Duodenal mucosa (tissue), 2 donors: ENCODE results near the gene PRRX1.
A peak's percentile ranks its signal among the peaks of the same experiment; 100 is the strongest.

Experiments
- H3K27ac ChIP-seq: one replicate; pipeline ENCODE4 v1.7.0; 2013; ENCODE audit warnings: low read depth, low read length
- H3K27me3 ChIP-seq, 2 donors: one replicate each; pipeline ENCODE4 v1.7.0; 2013; ENCODE audit warnings: low read length in 2 of 2, control low read depth in 1 of 2; ENCODE audit not compliant: insufficient read depth in 2 of 2, control insufficient read depth in 1 of 2
- H3K36me3 ChIP-seq, 2 donors: one replicate each; pipeline ENCODE4 v1.7.0; 2013; ENCODE audit warnings: low read length in 2 of 2, control low read depth in 1 of 2; ENCODE audit not compliant: insufficient read depth in 2 of 2, control insufficient read depth in 1 of 2
- H3K4me1 ChIP-seq, 2 donors: one replicate each; pipeline ENCODE4 v1.7.0; 2013; ENCODE audit warnings: low read length in 2 of 2, control low read depth in 1 of 2; ENCODE audit not compliant: insufficient read depth in 2 of 2, control insufficient read depth in 1 of 2
- H3K4me3 ChIP-seq, 2 donors: one replicate each; pipeline ENCODE4 v1.7.0; 2013; ENCODE audit warnings: low read length in 2 of 2, low read depth in 1 of 2
- H3K9ac ChIP-seq, 2 donors: one replicate each; pipeline ENCODE4 v1.7.0; 2013; ENCODE audit warnings: low read length in 2 of 2, low read depth in 1 of 2
- H3K9me3 ChIP-seq, 2 donors: one replicate each; pipeline ENCODE4 v1.7.0; 2013; ENCODE audit warnings: low read length in 2 of 2, control low read depth in 1 of 2; ENCODE audit not compliant: control insufficient read depth in 1 of 2

The PRRX1 gene

DNA sequence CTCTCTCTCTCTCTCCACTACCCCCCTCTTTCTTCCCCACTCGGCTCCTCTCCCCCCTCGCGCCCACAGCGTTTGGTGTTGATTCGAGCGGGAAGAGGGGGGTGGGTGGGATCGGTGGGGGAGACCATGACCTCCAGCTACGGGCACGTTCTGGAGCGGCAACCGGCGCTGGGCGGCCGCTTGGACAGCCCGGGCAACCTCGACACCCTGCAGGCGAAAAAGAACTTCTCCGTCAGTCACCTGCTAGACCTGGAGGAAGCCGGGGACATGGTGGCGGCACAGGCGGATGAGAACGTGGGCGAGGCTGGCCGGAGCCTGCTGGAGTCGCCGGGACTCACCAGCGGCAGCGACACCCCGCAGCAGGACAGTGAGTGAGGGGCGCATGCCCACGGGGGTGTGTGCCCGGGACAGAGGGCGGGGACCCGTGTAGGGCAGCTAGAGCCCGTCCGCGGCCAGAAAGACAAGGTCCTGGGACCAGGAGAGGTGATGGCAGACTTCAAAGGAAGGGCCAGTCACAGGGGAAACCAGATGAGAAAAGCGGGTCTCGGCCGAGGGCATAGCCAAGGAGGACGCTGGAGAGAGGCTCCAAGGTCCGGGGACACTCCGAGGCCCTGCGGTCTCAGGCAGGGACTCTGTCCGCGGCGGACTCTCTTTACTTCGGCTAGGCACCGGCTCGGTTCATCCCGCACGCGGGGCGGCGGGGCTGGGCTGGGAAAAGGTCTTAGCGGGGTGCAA, at the start of gene PRRX1:
Gene PRRX1, plus strand, starts transcription at position 39 of the 735 bp plus-strand sequence. Its CDS starts 88 bp downstream, at position 127.
- Histone ChIP-seq H3K27ac (no peak within 1 kb of the TSS), H3K4me1 (peaks cover 0 to 7% of the 10 kb centered on the region in 2 donors), H3K9ac (no peak within 1 kb of the TSS), H3K9me3 (no peaks in the 10 kb centered on the region), H3K36me3 (no peaks in the 10 kb centered on the region), H3K27me3 (peaks cover 65 to 93% of the 10 kb centered on the region in 2 donors), H3K4me3 (peak within 1 kb of the TSS; percentile 34 to 50)

DNA sequence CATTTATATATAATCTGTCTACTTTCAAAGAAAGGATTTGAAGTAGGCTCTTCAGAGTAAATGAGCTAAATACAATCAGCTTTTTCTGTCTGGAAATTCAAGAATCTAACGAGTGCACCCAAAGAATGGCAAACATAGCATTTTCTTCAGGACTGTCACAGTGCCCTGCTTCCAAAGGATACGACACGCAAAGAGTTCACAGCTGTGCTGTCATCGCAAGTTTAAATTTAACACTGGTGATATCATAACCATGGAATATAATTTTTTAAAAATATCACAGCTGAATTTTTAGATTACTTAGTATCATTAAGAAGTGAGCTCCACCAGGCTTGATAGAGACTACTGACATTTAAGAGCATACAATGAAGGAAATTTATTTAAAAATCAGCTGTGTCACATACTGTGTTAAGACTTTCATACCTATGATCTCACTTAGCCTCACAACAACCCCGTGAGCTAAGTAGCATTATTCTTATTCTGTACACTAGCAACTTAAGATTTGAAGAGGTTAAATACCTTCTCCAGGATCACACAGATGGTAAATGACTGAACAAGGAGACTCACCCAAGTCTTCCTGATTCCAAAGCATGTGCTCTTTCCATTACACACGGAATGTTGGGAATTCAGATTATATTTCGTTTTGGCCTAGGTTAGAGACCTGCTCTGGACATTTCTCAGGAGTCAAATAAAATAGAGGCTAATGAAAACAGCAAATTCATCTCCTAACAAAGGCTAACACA, 46.2 kb upstream of the PRRX1 start:
- Histone ChIP-seq H3K4me3 (no peak overlapping the region), H3K36me3 (no peaks in the 10 kb centered on the region), H3K4me1 (no peaks in the 10 kb centered on the region), H3K9me3 (no peaks in the 10 kb centered on the region), H3K27me3 (no peaks in the 10 kb centered on the region), H3K27ac (no peak overlapping the region), H3K9ac (no peak overlapping the region)

DNA sequence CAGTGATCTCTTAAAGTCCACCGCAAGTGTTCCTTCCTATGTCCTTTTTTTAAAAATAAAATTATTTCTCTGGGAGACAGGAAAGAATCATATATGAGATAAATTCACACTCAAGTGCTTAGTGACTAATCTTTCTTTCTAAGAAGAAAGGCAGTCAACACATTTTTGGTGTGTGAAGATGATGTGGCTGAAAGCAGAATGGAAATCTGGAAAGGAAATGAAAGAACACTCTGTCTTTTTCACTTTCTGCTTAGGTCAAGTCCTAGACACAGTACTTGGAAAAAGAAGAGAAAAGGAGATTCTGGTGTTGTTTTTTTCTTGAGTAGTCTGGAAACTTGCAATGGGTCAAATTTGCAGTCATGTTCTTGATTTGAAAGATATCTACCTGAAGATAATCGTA, 45.5 kb upstream of the PRRX1 start:
- Histone ChIP-seq H3K36me3 (no peaks in the 10 kb centered on the region), H3K9me3 (no peaks in the 10 kb centered on the region), H3K27ac (no peak overlapping the region), H3K9ac (no peak overlapping the region), H3K4me1 (no peaks in the 10 kb centered on the region), H3K4me3 (no peak overlapping the region), H3K27me3 (no peaks in the 10 kb centered on the region)

DNA sequence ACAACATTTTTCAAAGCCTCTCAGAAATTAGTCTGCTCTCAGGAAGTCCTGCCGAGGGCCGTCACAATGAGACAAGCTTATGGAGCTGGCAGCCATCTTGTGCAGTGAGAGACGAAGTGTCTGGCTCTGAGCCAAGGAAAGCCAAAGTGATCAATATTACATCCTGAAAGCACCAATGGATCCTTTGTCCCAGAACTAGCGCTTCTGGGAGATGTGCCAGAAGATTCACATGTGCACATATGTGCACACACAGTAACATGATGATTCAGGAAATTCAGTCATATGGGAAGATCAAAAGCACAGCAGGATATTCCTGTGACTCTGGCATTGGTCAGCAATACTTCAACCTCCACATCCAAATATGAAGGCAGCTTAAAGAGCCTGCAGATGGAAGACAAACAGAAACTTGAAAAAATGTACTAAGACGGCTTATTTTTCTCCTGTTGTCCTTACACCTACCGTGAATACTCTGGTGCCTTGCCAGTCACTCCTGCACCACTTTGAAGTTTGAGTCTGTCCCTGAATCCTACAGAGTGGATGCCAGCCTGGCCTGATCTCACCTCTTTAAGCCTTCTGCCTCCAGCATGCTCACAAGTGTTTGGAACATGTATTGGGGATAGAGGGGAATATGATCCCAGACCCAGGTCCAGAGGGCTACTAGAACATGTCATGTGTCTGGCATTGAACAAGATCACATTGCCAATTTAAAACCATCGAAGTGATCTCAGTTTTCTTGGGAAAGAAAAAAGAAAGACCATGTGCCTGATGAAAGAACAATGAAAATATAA, 44.5 kb upstream of the PRRX1 start:
- no peak overlapping the region for H3K27ac ChIP-seq

DNA sequence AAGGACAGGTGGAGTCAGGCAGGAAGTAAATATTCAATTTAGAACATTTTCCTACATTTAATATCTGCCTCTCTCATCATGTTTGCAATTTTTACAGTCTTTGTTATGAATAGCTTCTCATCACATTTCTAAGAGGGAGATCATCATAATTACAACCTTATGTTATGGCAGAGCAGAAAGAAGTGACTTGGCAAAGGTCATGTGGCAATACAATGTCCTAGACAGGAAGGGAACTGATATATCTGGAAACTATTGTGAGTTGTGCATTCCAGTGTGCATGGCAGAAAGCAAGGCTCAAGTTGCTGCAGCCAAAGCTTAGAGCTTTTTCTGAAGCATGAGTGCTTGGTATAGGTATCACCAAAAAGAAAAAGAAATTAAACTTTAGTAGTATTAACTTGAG, 43.8 kb upstream of the PRRX1 start:
- H3K27ac ChIP-seq, result no peak overlapping the region
- H3K27me3 ChIP-seq, result no peaks in the 10 kb centered on the region
- H3K9ac ChIP-seq, result no peak overlapping the region
- no peaks in the 10 kb centered on the region for H3K4me1 ChIP-seq
- no peaks in the 10 kb centered on the region for H3K9me3 ChIP-seq
- no peaks in the 10 kb centered on the region for H3K36me3 ChIP-seq
- no peak overlapping the region for H3K4me3 ChIP-seq

More for the DNA sequence above, 44.5 kb upstream of the PRRX1 start:
- H3K27me3 ChIP-seq, result no peaks in the 10 kb centered on the region
- H3K9ac ChIP-seq, result no peak overlapping the region
- H3K4me1 ChIP-seq, result no peaks in the 10 kb centered on the region
- H3K9me3 ChIP-seq, result no peaks in the 10 kb centered on the region
- no peaks in the 10 kb centered on the region for H3K36me3 ChIP-seq
- H3K4me3 ChIP-seq, result no peak overlapping the region

DNA sequence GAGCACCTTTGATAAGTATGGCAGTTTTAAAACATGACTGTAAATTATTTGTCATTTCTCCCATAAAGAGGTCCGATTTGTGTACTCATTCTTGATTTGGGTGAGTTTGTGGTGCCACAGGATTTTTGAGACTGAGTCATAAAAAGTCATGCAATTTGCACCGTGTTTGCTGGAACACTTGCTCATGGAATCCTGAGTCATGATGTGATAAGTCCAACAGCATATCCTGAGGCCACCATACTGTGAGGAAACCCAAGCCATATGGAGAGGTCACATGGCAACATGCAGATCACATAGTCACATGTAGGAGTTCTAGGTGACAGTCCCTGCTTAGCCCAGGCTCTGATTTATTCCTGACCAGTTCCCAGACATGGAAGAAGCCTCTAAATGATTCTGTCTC, 40.8 kb upstream of the PRRX1 start:
- Histone ChIP-seq H3K27ac (no peak overlapping the region), H3K27me3 (no peaks in the 10 kb centered on the region), H3K4me3 (no peak overlapping the region), H3K36me3 (no peaks in the 10 kb centered on the region), H3K9ac (no peak overlapping the region), H3K4me1 (no peaks in the 10 kb centered on the region), H3K9me3 (no peaks in the 10 kb centered on the region)

DNA sequence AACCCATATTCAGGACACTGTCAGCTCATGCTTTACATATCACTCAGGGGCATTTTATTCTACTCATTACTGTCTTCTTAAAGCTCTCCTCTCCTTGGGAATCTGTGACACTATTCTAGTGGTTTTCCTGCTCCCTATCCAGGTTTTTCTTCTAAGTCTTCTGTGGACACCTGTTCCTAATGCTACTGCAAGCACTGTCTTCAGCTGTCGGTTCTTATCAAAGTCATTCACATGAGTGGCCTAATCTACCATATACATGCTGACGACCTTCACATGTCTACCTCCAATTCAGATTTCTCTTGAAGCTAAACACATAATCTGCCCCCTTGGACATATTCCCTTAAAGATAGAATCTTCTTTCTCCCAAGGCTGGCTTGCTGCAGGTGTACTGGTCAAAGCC, 39.8 kb upstream of the PRRX1 start:
- Histone ChIP-seq H3K36me3 (no peaks in the 10 kb centered on the region), H3K27ac (no peak overlapping the region), H3K9ac (no peak overlapping the region), H3K4me1 (no peaks in the 10 kb centered on the region), H3K9me3 (no peaks in the 10 kb centered on the region), H3K4me3 (no peak overlapping the region), H3K27me3 (no peaks in the 10 kb centered on the region)

DNA sequence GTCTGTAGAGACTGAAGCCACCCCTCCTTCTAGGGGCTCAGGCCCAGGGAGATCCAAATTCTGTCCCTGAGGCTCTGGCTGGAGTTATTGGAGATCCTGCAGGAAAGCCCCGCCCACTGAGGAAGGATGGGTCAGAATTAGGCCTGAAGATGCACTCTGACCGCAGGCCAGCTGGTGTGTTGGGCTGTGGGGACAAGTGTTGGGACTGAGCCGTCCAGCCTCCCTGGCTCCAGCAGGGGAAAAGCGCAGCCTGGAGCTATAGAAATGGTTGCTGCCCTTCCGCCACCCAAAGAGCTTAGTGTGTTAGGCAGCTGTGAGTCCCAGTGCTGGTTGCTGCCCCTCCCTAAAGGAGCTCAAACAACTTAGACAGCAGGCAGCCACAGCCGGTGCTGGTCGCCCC, 33.0 kb upstream of the PRRX1 start:
- Histone ChIP-seq H3K27me3 (no peaks in the 10 kb centered on the region), H3K27ac (no peak overlapping the region), H3K4me1 (no peaks in the 10 kb centered on the region), H3K36me3 (no peaks in the 10 kb centered on the region), H3K9ac (no peak overlapping the region), H3K4me3 (no peak overlapping the region), H3K9me3 (no peaks in the 10 kb centered on the region)

DNA sequence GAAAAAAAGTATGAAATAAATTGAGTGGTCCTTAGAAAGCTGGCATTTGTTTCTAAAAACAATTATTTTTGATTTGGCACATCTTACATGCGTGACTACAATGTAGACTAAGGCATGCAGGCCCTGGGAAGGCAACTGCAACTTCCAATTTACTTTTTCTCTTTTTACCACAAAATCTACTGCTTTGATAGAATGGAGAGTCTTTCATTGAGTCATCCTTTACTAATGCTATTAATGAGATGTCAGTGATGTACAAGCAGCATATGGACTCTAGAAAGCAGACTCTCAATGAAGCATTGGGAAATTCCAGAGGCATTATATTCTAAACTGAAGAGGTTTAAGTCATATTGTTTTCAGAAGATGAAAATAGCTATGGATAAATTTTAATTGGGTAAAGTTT, 29.6 kb upstream of the PRRX1 start:
- H3K27ac ChIP-seq, result no peak overlapping the region
- no peaks in the 10 kb centered on the region for H3K9me3 ChIP-seq
- no peak overlapping the region for H3K9ac ChIP-seq
- H3K36me3 ChIP-seq, result no peaks in the 10 kb centered on the region
- no peaks in the 10 kb centered on the region for H3K4me1 ChIP-seq
- no peaks in the 10 kb centered on the region for H3K27me3 ChIP-seq
- no peak overlapping the region for H3K4me3 ChIP-seq

DNA sequence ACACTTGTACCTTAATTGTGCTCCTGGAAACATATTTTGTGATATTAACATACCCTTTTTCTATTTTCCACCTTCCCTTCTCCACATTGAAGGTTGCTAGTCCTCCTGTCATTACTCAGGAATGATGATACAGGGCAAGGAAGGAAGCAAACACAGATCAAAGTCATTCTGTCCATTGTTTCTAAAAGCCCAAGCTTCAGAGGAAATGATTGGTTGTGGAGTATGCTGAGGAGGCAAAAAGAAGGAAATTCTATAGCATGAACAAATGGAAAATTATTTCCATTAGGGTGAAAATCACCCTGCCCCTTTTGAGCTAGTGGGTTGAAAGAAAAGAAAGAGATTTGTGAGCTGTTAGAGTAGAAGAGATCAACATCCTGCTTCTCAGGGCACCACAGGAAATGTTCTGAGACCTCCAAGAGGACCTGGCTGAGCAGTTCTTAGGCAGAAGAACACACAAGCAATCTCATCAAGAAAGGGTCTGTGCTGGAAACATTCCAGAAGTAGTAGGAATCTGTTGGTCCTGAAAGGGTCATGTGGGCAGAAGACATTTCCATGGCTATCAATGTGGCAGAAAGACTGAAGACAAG, 29.0 kb upstream of the PRRX1 start:
- Histone ChIP-seq H3K9ac (no peak overlapping the region), H3K4me3 (no peak overlapping the region), H3K4me1 (no peaks in the 10 kb centered on the region), H3K27me3 (no peaks in the 10 kb centered on the region), H3K27ac (no peak overlapping the region), H3K36me3 (no peaks in the 10 kb centered on the region), H3K9me3 (no peaks in the 10 kb centered on the region)
